ENCODE results near the gene SLC6A12.
A peak's percentile ranks its signal among the peaks of the same experiment; 100 is the strongest.

SLC6A12 gene

DNA sequence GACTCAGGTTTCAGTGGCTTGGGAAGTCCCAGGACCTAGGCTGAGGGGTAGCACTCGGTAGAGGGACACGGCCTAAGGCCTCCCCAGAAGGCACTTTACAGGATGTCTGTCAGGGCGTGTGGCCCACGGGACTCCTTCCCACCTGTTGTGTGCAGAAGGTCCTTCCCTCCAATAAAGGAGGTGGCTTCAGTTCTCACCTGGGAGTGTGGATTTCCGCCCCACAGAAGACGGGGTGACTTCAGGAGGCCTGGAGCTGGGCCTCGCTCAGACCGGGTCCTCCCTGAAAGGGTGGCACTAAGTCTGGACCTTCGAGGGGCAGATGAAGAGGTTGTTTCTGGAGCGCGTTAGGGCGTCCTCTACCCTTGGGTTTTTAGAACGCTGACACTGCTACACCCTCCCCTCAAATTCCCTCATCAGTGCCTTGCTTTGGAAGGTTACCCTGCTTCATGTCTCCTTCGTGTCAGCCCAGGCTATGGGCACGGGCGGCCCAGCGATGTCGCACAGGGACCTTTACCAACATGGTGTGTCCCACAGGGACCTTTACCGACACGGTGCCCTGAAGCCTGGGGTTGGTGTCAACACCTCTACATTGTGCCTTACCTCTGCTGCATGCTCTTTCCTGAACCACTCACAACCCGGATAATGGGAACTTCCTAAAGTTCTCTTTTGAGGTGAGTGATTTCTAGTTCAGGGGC lies 7.1 kb downstream of the SLC6A12 start (continued):
- no peak for TF ChIP-seq ZNF830 (tag by site-specific recombination; IDR thresholded peaks at IDR 0.05; ENCODE audit: low read depth)
- TF ChIP-seq ZFP69B (tag by site-specific recombination; IDR thresholded peaks at IDR 0.05) = no peak
- TF ChIP-seq KLF1 (tag by site-specific recombination; IDR thresholded peaks at IDR 0.05) = no peak
- TF ChIP-seq WT1 (tag by site-specific recombination; IDR thresholded peaks at IDR 0.05) = no peak
- TF ChIP-seq ZNF544 (tag by site-specific recombination; IDR thresholded peaks at IDR 0.05) = no peak
- no peak for TF ChIP-seq MZF1 (tag by site-specific recombination; IDR thresholded peaks at IDR 0.05; ENCODE audit: borderline replicate concordance)

DNA sequence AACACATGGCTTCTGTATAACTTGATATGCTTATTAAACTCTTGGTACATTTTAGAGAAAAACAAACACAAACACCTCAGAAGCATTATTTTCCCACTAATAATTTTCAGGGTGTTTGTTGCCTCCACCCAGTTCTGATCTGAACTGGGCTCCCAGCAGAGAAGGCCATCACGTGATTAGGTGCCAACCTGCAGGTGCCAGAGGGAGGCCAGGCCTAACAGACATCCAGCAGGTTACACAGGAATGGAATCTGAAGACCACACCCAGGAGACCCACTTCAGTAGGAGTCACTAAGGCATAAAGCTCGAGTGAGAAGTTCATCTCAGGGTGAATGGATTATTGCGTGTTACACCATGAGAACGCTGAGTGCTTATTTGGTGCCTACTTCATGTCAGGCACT lies 8.9 kb downstream of the SLC6A12 start:
- CTCF ChIA-PET = interaction anchor here (1.2 kb wide), 1 partner anchor 15 kb away, joined by 4 read pairs; no protein-coding TSS in a partner anchor
- no peak overlapping the region for H3K4me3 ChIP-seq (ENCODE audit: low read depth, low read length)
- POLR2A ChIA-PET = no interaction called here
- no peaks in the 10 kb centered on the region for H3K4me1 ChIP-seq (ENCODE audit: control insufficient read depth, insufficient read depth, low read length)
- no peaks in the 10 kb centered on the region for H3K9me3 ChIP-seq (ENCODE audit: control insufficient read depth, insufficient read depth, low read depth, low read length)
- H3K27ac ChIP-seq (ENCODE audit: extremely low read depth, low read depth, low read length) = no peak overlapping the region
- TF ChIP-seq ZNF426 (tag by site-specific recombination; IDR thresholded peaks at IDR 0.05) (no peak), OSR2 (tag by site-specific recombination; IDR thresholded peaks at IDR 0.05) (no peak), ZNF433 (tag by site-specific recombination; IDR thresholded peaks at IDR 0.05; ENCODE audit: low read depth) (no peak), HOXD13 (CRISPR knock-in tag; IDR thresholded peaks at IDR 0.05; ENCODE audit: borderline replicate concordance) (no peak), ZNF140 (tag by site-specific recombination; IDR thresholded peaks at IDR 0.05) (no peak)
- TF ChIP-seq, protein P1, sequence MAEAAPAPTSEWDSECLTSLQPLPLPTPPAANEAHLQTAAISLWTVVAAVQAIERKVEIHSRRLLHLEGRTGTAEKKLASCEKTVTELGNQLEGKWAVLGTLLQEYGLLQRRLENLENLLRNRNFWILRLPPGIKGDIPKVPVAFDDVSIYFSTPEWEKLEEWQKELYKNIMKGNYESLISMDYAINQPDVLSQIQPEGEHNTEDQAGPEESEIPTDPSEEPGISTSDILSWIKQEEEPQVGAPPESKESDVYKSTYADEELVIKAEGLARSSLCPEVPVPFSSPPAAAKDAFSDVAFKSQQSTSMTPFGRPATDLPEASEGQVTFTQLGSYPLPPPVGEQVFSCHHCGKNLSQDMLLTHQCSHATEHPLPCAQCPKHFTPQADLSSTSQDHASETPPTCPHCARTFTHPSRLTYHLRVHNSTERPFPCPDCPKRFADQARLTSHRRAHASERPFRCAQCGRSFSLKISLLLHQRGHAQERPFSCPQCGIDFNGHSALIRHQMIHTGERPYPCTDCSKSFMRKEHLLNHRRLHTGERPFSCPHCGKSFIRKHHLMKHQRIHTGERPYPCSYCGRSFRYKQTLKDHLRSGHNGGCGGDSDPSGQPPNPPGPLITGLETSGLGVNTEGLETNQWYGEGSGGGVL (tag by site-specific recombination; IDR thresholded peaks at IDR 0.05) = no peak
- H3K36me3 ChIP-seq (ENCODE audit: control insufficient read depth in 2 of 2, insufficient read depth in 1 of 2, low read length in 2 of 2) = no peaks in the 10 kb centered on the region

DNA sequence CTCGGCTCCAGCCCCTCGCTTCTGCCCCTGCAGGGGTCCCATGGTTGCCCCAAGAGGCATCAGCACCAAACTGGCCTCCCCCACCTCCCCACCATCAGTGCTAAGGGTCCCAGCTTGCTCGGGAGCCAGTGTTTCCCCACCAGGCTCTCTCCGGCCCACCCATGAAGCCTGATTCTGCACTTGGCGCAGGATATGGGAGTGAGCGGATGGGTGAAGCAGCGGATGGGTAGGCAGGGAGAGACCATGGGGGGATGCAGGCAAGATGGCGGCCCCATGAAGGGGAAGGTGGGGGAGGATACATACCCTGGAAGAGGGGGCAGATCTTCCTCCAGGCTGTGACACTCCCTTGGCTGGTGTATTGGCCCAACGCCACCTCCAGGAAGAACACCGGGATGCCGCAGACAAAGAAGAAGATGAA lies 9.7 kb downstream of the SLC6A12 start:
- ChIA-PET POLR2A (no interaction called here), CTCF (interaction anchor here (2.0 kb wide), 1 partner anchor 15 kb away, joined by 6 read pairs; no protein-coding TSS in a partner anchor)
- Histone ChIP-seq H3K4me3 (ENCODE audit: low read depth, low read length) (no peak overlapping the region), H3K4me1 (ENCODE audit: control insufficient read depth, insufficient read depth, low read length) (peaks cover 6% of the 10 kb centered on the region), H3K36me3 (ENCODE audit: control insufficient read depth in 2 of 2, insufficient read depth in 1 of 2, low read length in 2 of 2) (no peaks in the 10 kb centered on the region), H3K27ac (ENCODE audit: extremely low read depth, low read depth, low read length) (no peak overlapping the region), H3K9me3 (ENCODE audit: control insufficient read depth, insufficient read depth, low read depth, low read length) (no peaks in the 10 kb centered on the region)
- TF ChIP-seq ZNF501 (tag by site-specific recombination; IDR thresholded peaks at IDR 0.05) = 0 out of 2 replicates have a peak, but pooled peaks have one; percentile 18
- no peak for TF ChIP-seq ZNF366 (tag by site-specific recombination; conservative IDR thresholded peaks at IDR 0.05)

DNA sequence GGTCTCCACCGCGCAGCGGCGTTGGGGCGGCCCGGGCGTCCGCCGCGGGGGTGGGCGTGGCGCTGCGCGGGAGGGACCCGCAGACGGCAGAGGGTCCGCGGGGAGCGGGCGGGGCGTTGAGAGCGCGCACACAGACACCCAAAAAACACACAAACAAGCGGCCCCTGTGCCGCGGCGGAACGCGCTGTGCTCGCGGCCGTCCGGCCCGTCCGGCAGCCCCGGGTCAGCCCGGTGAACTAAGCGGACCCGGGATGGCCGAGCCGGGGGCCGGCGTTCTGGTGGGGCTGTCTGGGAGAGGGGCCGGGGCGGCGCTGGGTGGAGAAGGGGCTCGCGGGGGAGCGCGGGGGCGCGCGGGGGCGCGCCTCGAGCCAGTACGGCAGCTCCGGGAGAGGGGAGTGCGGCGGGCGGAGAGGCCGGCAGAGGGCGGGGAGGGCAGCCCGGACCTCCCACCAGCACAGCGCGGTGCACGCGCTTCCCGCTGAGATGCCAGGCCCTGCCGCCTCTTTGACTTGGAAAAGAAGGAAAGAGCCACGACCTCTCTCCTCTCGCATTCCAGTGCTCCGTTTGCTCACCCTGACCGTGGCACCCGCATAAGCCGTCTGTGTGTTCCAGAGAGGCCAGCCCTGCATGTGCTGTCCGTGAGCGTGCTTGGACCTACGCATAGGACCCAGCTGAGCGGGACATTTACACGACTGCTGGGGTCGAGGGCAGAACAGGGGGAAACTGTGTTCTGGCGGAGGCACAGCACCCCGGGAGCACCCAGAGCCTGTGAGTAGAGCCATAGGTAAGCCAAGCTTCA lies 10.3 kb downstream of the SLC6A12 start:
- H3K4me3 ChIP-seq (ENCODE audit: low read depth, low read length) = peak overlapping the region; percentile 6
- POLR2A ChIA-PET = no interaction called here
- H3K4me1 ChIP-seq (ENCODE audit: control insufficient read depth, insufficient read depth, low read length) = peaks cover 7% of the 10 kb centered on the region
- CTCF ChIA-PET = interaction anchor here (2.0 kb wide), 1 partner anchor 16 kb away, joined by 6 read pairs; no protein-coding TSS in a partner anchor
- H3K27ac ChIP-seq (ENCODE audit: extremely low read depth, low read depth, low read length) = no peak overlapping the region; the same call in 1 of the 2 replicates
- no peaks in the 10 kb centered on the region for H3K9me3 ChIP-seq (ENCODE audit: control insufficient read depth, insufficient read depth, low read depth, low read length)
- H3K36me3 ChIP-seq (ENCODE audit: control insufficient read depth in 2 of 2, insufficient read depth in 1 of 2, low read length in 2 of 2) = no peaks in the 10 kb centered on the region
- TF ChIP-seq, protein P2, sequence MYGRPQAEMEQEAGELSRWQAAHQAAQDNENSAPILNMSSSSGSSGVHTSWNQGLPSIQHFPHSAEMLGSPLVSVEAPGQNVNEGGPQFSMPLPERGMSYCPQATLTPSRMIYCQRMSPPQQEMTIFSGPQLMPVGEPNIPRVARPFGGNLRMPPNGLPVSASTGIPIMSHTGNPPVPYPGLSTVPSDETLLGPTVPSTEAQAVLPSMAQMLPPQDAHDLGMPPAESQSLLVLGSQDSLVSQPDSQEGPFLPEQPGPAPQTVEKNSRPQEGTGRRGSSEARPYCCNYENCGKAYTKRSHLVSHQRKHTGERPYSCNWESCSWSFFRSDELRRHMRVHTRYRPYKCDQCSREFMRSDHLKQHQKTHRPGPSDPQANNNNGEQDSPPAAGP (tag by site-specific recombination; IDR thresholded peaks at IDR 0.05) = peak; percentile 52; the same call in 1 of the 2 replicates
- TF ChIP-seq, protein P3, sequence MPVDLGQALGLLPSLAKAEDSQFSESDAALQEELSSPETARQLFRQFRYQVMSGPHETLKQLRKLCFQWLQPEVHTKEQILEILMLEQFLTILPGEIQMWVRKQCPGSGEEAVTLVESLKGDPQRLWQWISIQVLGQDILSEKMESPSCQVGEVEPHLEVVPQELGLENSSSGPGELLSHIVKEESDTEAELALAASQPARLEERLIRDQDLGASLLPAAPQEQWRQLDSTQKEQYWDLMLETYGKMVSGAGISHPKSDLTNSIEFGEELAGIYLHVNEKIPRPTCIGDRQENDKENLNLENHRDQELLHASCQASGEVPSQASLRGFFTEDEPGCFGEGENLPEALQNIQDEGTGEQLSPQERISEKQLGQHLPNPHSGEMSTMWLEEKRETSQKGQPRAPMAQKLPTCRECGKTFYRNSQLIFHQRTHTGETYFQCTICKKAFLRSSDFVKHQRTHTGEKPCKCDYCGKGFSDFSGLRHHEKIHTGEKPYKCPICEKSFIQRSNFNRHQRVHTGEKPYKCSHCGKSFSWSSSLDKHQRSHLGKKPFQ (tag by site-specific recombination; IDR thresholded peaks at IDR 0.05) = no peak
- TF ChIP-seq, protein P4, sequence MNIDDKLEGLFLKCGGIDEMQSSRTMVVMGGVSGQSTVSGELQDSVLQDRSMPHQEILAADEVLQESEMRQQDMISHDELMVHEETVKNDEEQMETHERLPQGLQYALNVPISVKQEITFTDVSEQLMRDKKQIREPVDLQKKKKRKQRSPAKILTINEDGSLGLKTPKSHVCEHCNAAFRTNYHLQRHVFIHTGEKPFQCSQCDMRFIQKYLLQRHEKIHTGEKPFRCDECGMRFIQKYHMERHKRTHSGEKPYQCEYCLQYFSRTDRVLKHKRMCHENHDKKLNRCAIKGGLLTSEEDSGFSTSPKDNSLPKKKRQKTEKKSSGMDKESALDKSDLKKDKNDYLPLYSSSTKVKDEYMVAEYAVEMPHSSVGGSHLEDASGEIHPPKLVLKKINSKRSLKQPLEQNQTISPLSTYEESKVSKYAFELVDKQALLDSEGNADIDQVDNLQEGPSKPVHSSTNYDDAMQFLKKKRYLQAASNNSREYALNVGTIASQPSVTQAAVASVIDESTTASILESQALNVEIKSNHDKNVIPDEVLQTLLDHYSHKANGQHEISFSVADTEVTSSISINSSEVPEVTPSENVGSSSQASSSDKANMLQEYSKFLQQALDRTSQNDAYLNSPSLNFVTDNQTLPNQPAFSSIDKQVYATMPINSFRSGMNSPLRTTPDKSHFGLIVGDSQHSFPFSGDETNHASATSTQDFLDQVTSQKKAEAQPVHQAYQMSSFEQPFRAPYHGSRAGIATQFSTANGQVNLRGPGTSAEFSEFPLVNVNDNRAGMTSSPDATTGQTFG (tag by site-specific recombination; IDR thresholded peaks at IDR 0.05; ENCODE audit: borderline replicate concordance) = no peak
- peak; percentile 69 for TF ChIP-seq GLIS1 (tag by site-specific recombination; IDR thresholded peaks at IDR 0.05)
- 0 out of 2 replicates have a peak, but pooled peaks have one; percentile 15 for TF ChIP-seq WT1 (tag by site-specific recombination; IDR thresholded peaks at IDR 0.05)
